Measurements from ENCODE around the gene TMEM229B. TPM values are rescaled to one million over a fixed set of nuclear protein-coding genes. Genes with fewer than 3 reads are reported as not detected.

TMEM229B gene
- polyA plus RNA-seq, 1 donor from 2014 or later, result 4.2 TPM

GRCh38 chr14:67463900-67464299 is 24.6 kb downstream of the TMEM229B start:
- TF ChIP-seq REST (IDR thresholded peaks at IDR 0.05; ENCODE audit: borderline replicate concordance), result no peak
- no peak for TF ChIP-seq SMC3 (conservative IDR thresholded peaks at IDR 0.05; ENCODE audit: poor library complexity)
- no peak for TF ChIP-seq CTCF (IDR thresholded peaks at IDR 0.05; ENCODE audit: poor library complexity, severe bottlenecking)
- no peak for TF ChIP-seq EZH2 (IDR thresholded peaks at IDR 0.05; ENCODE audit: borderline replicate concordance, insufficient read depth, low read length, poor library complexity, severe bottlenecking)
- TF ChIP-seq EP300 (conservative IDR thresholded peaks at IDR 0.05; ENCODE audit: poor library complexity, severe bottlenecking), result no peak
- TF ChIP-seq MXI1 (conservative IDR thresholded peaks at IDR 0.05; ENCODE audit: poor library complexity, severe bottlenecking), result no peak
- no peak for TF ChIP-seq POLR2AphosphoS5 (IDR thresholded peaks at IDR 0.05)
- TF ChIP-seq RAD21 (conservative IDR thresholded peaks at IDR 0.05), result no peak
- no peak for TF ChIP-seq TAF1 (IDR thresholded peaks at IDR 0.05; ENCODE audit: low read depth)
- H3K9me2 ChIP-seq (ENCODE audit: insufficient read depth, low read length), result no peaks in the 10 kb centered on the region

GRCh38 chr14:67461996-67462395 is 26.5 kb downstream of the TMEM229B start:
- no peak overlapping the region for H3K4me3 ChIP-seq (ENCODE audit: low read length)

More at GRCh38 chr14:67463900-67464299, 24.6 kb downstream of the TMEM229B start:
- Histone ChIP-seq H3K27ac (ENCODE audit: low read length) (no peak overlapping the region), H3K27me3 (ENCODE audit: insufficient read depth, low read depth, low read length) (no peaks in the 10 kb centered on the region), H3F3A (ENCODE audit: insufficient read depth, low read length, poor library complexity, severe bottlenecking) (no peaks in the 10 kb centered on the region), H3K9me3 (ENCODE audit: low read length) (no peaks in the 10 kb centered on the region), H3K79me2 (replicated peaks; ENCODE audit: insufficient read depth, low read length) (no peaks in the 10 kb centered on the region), H4K20me1 (ENCODE audit: insufficient read depth) (no peaks in the 10 kb centered on the region), H3K9ac (ENCODE audit: low read length) (no peak overlapping the region), H3K4me3 (ENCODE audit: low read length) (no peak overlapping the region), H3K4me2 (ENCODE audit: low read length) (no peak overlapping the region), H3K36me3 (ENCODE audit: insufficient read depth, low read length) (no peaks in the 10 kb centered on the region), H2AFZ (ENCODE audit: low read depth, low read length) (no peak overlapping the region)

More at GRCh38 chr14:67461996-67462395, 26.5 kb downstream of the TMEM229B start:
- no peaks in the 10 kb centered on the region for H3K27me3 ChIP-seq (ENCODE audit: insufficient read depth, low read depth, low read length)
- no peaks in the 10 kb centered on the region for H3K36me3 ChIP-seq (ENCODE audit: insufficient read depth, low read length)
- no peak overlapping the region for H3K9ac ChIP-seq (ENCODE audit: low read length)
- no peaks in the 10 kb centered on the region for H3K79me2 ChIP-seq (replicated peaks; ENCODE audit: insufficient read depth, low read length)
- no peaks in the 10 kb centered on the region for H3K9me3 ChIP-seq (ENCODE audit: low read length)
- H4K20me1 ChIP-seq (ENCODE audit: insufficient read depth), result no peaks in the 10 kb centered on the region
- H3K27ac ChIP-seq (ENCODE audit: low read length), result no peak overlapping the region
- H3K9me2 ChIP-seq (ENCODE audit: insufficient read depth, low read length), result no peaks in the 10 kb centered on the region
- H3K4me2 ChIP-seq (ENCODE audit: low read length), result no peak overlapping the region
- no peak overlapping the region for H2AFZ ChIP-seq (ENCODE audit: low read depth, low read length)
- no peak for TF ChIP-seq TAF1 (IDR thresholded peaks at IDR 0.05; ENCODE audit: low read depth)
- TF ChIP-seq SMC3 (conservative IDR thresholded peaks at IDR 0.05; ENCODE audit: poor library complexity), result no peak
- no peak for TF ChIP-seq MXI1 (conservative IDR thresholded peaks at IDR 0.05; ENCODE audit: poor library complexity, severe bottlenecking)
- no peak for TF ChIP-seq REST (IDR thresholded peaks at IDR 0.05; ENCODE audit: borderline replicate concordance)
- no peaks in the 10 kb centered on the region for H3F3A ChIP-seq (ENCODE audit: insufficient read depth, low read length, poor library complexity, severe bottlenecking)

All from neural cell (in vitro differentiated cells).